C4-2B (cell line): ENCODE data around the gene CDC37.

Source experiments
- H3K27ac ChIP-seq: fragments of 450-650 bp; 2 replicates; pipeline ENCODE4 v1.5.1; 2017
- ZFX ChIP-seq: fragments of 450-650 bp; IDR thresholded peaks from 2 replicates; pipeline ENCODE4 v1.6.1; 2017
- TF ChIP-seq, protein P1 (sequence below): fragments of 450-650 bp; conservative IDR thresholded peaks from 2 replicates; pipeline ENCODE4 v1.5.1; 2017; ENCODE audit warnings: mild to moderate bottlenecking

Gene CDC37

DNA sequence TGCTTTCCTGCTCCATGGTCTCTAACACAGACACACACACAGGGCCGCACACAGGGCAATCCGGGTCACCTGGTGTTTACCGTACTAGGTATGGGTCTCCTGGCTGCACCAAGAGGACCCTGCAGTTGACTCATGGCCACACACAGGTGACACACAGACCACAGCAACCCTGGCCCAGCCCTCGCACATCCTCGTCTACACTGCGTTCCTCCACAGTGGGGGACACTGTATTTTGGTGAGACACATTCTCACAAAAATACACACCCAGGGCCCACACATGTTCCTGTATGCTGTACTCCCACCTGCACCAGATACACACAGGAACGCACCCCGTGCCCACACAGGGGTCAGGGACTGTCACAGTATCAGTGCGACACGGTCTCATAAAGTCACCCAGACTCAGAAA lies 29.8 kb upstream of the CDC37 start:
- no peak overlapping the region for H3K27ac ChIP-seq
- TF ChIP-seq ZFX: no peak
- TF ChIP-seq, protein P1, sequence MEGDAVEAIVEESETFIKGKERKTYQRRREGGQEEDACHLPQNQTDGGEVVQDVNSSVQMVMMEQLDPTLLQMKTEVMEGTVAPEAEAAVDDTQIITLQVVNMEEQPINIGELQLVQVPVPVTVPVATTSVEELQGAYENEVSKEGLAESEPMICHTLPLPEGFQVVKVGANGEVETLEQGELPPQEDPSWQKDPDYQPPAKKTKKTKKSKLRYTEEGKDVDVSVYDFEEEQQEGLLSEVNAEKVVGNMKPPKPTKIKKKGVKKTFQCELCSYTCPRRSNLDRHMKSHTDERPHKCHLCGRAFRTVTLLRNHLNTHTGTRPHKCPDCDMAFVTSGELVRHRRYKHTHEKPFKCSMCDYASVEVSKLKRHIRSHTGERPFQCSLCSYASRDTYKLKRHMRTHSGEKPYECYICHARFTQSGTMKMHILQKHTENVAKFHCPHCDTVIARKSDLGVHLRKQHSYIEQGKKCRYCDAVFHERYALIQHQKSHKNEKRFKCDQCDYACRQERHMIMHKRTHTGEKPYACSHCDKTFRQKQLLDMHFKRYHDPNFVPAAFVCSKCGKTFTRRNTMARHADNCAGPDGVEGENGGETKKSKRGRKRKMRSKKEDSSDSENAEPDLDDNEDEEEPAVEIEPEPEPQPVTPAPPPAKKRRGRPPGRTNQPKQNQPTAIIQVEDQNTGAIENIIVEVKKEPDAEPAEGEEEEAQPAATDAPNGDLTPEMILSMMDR: no peak

DNA sequence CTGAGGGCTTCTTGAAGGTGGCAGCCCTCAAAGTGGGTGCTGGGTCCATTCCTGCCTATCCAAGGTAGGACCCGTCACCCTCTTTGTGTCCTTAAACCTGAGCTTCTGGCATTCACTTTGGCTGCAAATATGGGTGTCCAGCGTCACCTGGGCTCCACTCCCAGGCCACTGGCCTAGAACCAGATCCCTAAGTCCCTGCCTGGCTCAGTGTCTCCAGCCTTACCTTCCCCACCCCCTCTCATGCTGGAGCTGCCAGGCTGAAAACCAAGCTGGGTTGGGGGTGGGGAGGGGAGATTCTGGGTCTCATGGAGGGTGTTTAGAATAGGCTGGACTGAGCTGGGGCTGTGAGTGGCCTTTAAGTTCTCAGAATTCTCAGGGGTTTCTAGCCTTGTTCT lies 29.4 kb upstream of the CDC37 start:
- TF ChIP-seq ZFX: no peak
- TF ChIP-seq, protein P1: no peak

DNA sequence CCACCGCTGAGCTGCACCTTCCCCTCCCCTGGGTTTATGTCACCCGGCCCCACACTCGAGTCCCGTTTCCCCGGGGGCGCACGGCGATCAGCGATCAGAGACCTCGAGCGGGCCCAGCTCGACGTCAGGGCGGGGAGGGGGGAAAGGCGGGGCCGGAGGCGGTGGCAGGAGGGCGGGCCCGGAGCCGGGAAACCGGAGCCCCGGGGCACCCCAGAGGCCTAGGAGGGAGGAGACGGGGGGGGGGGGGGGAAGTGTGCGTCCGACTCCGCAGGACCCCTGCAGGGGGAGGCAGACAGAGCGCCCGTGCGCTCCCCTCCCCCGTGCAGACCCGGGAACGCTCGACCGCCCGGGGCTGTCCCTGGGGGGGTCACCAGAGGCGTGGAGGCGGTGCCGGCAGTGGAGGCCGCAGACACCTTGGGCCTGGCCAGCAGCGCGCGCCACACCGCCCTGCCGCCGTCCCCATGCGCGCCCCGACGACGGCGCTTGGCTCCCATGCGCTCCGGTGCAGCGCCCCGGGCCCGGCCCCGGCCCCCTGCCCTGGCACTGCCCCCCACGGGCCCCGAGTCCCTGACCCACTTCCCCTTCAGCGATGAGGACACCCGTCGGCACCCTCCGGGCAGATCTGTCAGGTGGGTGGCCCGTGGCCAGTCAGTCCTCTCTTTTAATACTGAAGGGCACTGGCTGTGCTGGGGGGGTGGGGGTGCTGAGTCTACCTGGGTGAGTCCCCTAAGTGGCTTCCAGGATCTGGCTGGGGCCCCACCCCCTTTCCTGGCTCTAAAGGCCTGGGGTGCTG lies 28.8 kb upstream of the CDC37 start:
- TF ChIP-seq, protein P1: no peak
- no peak for TF ChIP-seq ZFX
- no peak overlapping the region for H3K27ac ChIP-seq

More for the DNA sequence above, 29.4 kb upstream of the CDC37 start:
- no peak overlapping the region for H3K27ac ChIP-seq

DNA sequence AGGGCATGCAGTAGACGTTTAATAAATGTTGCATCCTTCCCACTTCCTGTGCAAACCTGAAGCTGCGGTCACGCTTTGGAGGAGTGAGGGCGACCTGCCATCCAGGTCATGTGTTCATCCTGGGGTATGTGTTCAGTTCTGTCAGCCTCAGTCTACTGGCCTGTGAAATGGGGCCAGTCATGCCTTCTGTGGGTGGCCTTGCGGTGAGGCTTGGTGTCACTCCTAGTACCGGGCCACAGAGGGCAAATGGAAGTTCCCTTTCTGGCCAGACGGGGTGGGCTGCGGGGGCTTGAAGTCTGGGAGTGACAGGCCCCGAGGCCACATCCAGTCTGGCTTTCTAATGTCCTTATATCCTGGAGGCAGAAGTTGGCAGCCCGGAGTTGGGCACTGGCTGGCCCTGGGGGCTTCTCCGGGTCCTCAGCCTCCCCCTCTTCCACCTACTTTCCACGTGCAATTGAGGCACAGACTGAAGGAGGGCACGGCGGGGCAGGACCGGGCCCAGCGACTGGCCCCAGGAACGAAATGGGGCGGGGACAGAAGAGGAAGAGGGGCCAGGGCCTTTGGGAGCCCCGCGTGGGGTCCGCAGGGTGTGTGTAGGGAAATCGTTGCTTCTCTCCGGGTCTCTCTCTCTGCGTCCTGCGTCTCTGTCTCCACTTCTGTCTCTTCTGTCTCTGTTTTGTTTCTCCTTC lies 28.1 kb upstream of the CDC37 start:
- no peak overlapping the region for H3K27ac ChIP-seq
- TF ChIP-seq, protein P1: no peak
- no peak for TF ChIP-seq ZFX

DNA sequence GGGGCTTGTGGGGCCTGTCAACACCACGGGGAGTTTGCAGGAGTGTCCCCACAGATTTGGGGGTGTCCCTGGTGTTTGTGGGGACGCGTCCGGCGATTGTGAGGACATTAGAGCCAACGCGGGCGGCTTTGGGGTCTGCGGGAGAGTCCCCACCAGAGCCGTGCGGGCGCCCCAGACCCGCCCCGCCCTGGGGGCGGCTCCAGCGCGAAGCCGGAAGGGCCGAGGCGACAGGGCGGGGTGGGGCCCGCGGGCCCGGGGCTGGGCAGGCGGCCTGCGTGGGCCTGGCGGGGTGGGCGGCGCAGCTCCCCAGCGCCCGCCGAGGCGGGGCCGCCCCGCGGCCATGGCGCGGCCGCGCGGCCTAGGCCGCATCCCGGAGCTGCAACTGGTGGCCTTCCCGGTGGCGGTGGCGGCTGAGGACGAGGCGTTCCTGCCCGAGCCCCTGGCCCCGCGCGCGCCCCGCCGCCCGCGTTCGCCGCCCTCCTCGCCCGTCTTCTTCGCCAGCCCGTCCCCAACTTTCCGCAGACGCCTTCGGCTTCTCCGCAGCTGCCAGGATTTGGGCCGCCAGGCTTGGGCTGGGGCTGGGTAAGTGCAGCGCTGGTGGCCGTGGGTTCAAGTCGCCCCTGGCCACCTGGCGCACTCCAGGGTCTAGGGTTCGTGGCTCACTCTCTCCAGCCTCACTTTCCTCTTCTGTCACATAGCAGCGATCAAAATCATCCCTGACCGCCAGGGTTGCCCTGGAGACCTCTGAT lies 27.3 kb upstream of the CDC37 start:
- TF ChIP-seq, protein P1: no peak
- no peak overlapping the region for H3K27ac ChIP-seq

DNA sequence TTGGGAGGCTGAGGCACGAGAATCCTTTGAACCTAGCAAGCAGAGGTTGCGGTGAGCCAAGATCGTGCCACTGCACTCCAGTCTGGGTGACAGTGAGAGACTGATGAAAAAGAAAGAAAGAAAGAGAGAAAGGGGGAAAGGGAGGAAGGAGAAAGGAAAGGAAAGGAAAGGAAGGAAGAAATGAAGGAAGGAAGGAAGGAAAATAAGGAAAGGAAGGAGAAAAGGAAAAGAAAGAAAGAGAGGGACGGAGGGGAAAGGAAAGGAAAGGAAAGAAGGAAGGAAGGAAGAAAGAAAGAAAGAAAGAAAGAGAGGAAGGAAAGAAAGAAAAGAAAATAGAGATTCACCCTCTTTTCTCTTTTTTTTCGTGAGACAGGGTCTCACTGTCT lies 25.6 kb upstream of the CDC37 start:
- no peak overlapping the region for H3K27ac ChIP-seq
- TF ChIP-seq ZFX: no peak
- TF ChIP-seq, protein P1: no peak

DNA sequence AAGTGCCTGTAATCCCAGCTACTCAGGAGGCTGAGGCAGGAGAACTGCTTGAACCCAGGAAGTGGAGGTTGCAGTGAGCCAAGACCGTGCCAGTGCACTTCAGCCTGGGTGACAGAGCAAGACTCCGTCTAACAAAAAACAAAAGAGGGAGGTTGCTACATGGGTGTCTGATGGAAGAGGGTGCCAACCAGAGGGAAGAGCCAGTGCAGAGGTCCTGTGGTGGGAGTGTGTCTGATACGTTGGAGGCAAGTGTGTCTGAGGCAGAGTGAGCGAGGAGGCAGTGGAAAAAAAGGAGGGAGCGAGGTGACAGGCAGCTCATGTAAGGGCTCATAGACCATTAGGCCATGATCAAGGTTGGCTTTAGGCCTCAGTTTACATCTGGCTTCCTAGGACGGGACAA lies 23.8 kb upstream of the CDC37 start:
- no peak overlapping the region for H3K27ac ChIP-seq
- TF ChIP-seq, protein P1: no peak
- no peak for TF ChIP-seq ZFX
